HG03558 (cell line): ENCODE measurements around the gene ENTHD1.

Source experiments
- ATAC-seq: cut with Tn5 transposase; IDR thresholded peaks from one replicate; pipeline ENCODE4 v1.9.1; 2021; ENCODE audit warnings: moderate number of reproducible peaks; ENCODE audit not compliant: unreplicated experiment; ENCODE audit errors: extremely low read depth

ENTHD1 gene

GRCh38 chr22:39719559-39720450 is 173.8 kb downstream of the ENTHD1 start:
- ATAC-seq, result no peak

- no peak for ATAC-seq
Measured at GRCh38 chr22:39718921-39719475, 174.6 kb downstream of the ENTHD1 start.

GRCh38 chr22:39718206-39718605 is 175.4 kb downstream of the ENTHD1 start:
- no peak for ATAC-seq

- ATAC-seq, result no peak
Measured at GRCh38 chr22:39717099-39717498, 176.5 kb downstream of the ENTHD1 start.

- no peak for ATAC-seq
Measured at GRCh38 chr22:39716534-39716933, 177.0 kb downstream of the ENTHD1 start.

GRCh38 chr22:39715778-39716495 is 177.6 kb downstream of the ENTHD1 start:
- ATAC-seq, result no peak

- ATAC-seq, result no peak
Measured at GRCh38 chr22:39714321-39714720, 179.2 kb downstream of the ENTHD1 start.

- no peak for ATAC-seq
Measured at GRCh38 chr22:39713799-39714290, 179.7 kb downstream of the ENTHD1 start.

- no peak for ATAC-seq
Measured at GRCh38 chr22:39712751-39713525, 180.6 kb downstream of the ENTHD1 start.

- no peak for ATAC-seq
Measured at GRCh38 chr22:39712081-39712480, 181.5 kb downstream of the ENTHD1 start.

- ATAC-seq, result no peak
Measured at GRCh38 chr22:39710380-39711150, 183.0 kb downstream of the ENTHD1 start.

- ATAC-seq, result no peak
Measured at GRCh38 chr22:39707816-39708215, 185.7 kb downstream of the ENTHD1 start.

GRCh38 chr22:39707351-39707750 is 186.2 kb downstream of the ENTHD1 start:
- ATAC-seq, result no peak

- ATAC-seq, result no peak
Measured at GRCh38 chr22:39706376-39707140, 187.0 kb downstream of the ENTHD1 start.

GRCh38 chr22:39705386-39705785 is 188.2 kb downstream of the ENTHD1 start:
- ATAC-seq, result no peak

- ATAC-seq, result no peak
Measured at GRCh38 chr22:39703928-39704639, 189.5 kb downstream of the ENTHD1 start.

GRCh38 chr22:39703091-39703490 is 190.5 kb downstream of the ENTHD1 start:
- no peak for ATAC-seq

GRCh38 chr22:39700565-39700964 is 193.0 kb downstream of the ENTHD1 start:
- no peak for ATAC-seq
